NB4 (cell line): ENCODE results near the gene CTNNA3.

Source experiments
- DNase-seq: peaks from one replicate; pipeline ENCODE4 v3.0.0; 2010; ENCODE audit warnings: low read depth
- H3K4me3 ChIP-seq: one replicate; pipeline ENCODE4 v1.5.1; 2011; ENCODE audit warnings: mild to moderate bottlenecking, low read depth, low read length, moderate library complexity
- MYC ChIP-seq: IDR thresholded peaks from 2 replicates; pipeline ENCODE4 v1.6.1; 2011; ENCODE audit warnings: low read depth, low read length
- POLR2A ChIP-seq: IDR thresholded peaks from 2 replicates; pipeline ENCODE4 v1.6.1; 2011; ENCODE audit warnings: mild to moderate bottlenecking; ENCODE audit not compliant: insufficient read length; ENCODE audit errors: extremely low read depth
- TF ChIP-seq, protein P1 (sequence below): IDR thresholded peaks from 2 replicates; pipeline ENCODE4 v1.6.1; 2011; ENCODE audit warnings: low read depth, low read length
- TF ChIP-seq, protein P2 (sequence below): IDR thresholded peaks from one replicate; pipeline ENCODE4 v1.5.1; 2012; ENCODE audit warnings: low read depth, low read length

Gene CTNNA3

DNA sequence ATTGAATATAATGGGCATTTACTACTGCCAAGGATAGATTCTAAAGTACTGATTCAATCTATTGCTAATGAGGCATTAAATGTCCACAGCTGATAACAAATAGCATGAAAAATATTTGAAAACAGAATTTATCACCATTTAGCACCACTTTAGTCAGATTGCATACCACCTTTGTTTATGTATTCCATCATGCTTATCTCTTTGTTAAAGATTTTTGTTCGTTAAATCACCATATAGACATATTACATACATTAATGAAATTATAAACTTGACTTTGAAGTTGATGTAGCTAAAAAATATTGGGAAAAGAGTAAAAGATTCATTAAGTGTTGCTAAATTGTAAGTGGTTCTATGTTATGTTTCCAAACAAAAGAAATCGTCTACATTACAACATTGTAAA is 1022.9 kb downstream of the CTNNA3 start:
- no peak overlapping the region for H3K4me3 ChIP-seq
- no peak for DNase-seq
- TF ChIP-seq, protein P1, sequence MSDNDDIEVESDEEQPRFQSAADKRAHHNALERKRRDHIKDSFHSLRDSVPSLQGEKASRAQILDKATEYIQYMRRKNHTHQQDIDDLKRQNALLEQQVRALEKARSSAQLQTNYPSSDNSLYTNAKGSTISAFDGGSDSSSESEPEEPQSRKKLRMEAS, result no peak
- no peak for TF ChIP-seq MYC
- no peak for TF ChIP-seq POLR2A
- TF ChIP-seq, protein P2, sequence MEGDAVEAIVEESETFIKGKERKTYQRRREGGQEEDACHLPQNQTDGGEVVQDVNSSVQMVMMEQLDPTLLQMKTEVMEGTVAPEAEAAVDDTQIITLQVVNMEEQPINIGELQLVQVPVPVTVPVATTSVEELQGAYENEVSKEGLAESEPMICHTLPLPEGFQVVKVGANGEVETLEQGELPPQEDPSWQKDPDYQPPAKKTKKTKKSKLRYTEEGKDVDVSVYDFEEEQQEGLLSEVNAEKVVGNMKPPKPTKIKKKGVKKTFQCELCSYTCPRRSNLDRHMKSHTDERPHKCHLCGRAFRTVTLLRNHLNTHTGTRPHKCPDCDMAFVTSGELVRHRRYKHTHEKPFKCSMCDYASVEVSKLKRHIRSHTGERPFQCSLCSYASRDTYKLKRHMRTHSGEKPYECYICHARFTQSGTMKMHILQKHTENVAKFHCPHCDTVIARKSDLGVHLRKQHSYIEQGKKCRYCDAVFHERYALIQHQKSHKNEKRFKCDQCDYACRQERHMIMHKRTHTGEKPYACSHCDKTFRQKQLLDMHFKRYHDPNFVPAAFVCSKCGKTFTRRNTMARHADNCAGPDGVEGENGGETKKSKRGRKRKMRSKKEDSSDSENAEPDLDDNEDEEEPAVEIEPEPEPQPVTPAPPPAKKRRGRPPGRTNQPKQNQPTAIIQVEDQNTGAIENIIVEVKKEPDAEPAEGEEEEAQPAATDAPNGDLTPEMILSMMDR, result no peak

DNA sequence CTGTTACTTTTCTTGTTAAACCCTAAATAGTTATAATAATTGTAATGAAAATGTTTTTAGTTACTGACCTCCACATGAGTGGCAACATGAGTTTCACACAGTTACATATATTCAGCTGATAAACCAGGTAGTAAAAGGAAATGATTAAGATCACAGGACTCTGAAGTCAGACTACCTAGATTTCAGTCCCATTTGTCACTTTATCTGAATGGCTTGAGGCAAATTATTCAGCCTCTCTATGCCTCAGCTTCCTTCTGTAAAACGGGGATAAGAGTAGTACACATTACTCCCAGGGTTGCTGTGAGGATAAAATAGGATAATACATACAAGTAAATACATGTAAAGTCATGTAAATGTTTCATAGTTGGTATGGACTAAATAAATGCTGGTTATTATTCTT is 1024.4 kb downstream of the CTNNA3 start:
- H3K4me3 ChIP-seq, result no peak overlapping the region
- no peak for DNase-seq
- no peak for TF ChIP-seq MYC
- TF ChIP-seq, protein P1, result no peak
- TF ChIP-seq POLR2A, result no peak
- TF ChIP-seq, protein P2, result no peak

DNA sequence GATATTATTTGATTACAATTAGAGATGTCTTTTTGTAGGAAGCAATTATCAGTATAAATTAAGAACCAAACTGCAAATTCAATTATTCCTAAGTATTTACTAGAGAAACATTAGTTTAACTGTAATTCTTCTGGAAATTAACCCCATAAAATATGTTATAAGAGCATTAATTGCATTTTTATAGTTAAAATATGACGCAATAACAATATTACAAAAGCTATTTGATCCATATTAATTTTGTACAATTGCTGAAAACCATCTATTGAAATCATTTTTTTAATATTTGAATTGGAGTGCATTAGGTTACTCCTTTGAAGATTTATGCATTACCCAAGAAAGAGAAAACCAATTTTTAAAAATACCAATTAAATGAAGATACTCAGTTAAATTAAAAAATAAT is 1024.9 kb downstream of the CTNNA3 start:
- H3K4me3 ChIP-seq, result no peak overlapping the region
- DNase-seq, result no peak
- TF ChIP-seq, protein P1, result no peak
- TF ChIP-seq, protein P2, result no peak
- no peak for TF ChIP-seq POLR2A
- no peak for TF ChIP-seq MYC

DNA sequence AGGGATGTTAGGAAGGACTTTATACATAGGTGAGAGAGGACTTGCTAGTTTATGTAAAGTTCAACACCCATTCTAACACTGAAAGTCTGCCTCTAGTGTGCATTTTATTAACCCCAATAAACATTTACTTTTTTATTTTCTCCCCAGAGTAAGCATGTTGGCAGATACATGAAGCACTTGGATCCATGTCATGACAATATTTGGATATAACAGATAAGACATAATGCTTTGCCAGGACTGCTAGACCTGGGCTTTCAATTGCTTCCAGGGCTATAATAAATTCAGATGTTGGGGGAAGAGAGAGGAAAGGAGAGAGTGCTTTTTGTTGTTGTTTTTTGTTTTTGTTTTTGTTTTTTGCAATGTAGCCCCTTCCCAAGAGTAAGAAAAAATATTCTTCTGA is 1039.5 kb downstream of the CTNNA3 start:
- TF ChIP-seq MYC (no peak), POLR2A (no peak)
- TF ChIP-seq, protein P1, result no peak
- TF ChIP-seq, protein P2, result no peak
- no peak overlapping the region for H3K4me3 ChIP-seq
- DNase-seq, result no peak

DNA sequence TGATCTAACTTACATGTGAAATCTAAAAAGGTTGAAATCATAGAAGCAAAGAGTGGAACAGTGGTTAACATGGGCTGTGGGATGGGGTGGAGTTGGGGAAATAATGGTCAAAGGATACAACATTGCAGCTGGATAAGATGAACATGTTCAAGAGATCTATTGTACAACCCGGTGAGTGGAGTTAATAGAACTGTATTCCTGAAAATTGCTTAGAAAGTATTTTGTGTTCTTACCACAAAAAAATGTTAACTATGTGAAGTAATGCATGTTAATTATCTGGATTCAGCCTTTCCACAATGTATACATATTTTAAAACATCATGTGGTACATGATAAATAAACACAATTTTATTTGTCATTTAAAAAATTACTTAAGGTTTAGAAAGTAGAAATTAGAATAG is 1041.1 kb downstream of the CTNNA3 start:
- H3K4me3 ChIP-seq, result no peak overlapping the region

More for the DNA sequence above, 1041.1 kb downstream of the CTNNA3 start:
- no peak for DNase-seq
- TF ChIP-seq POLR2A (no peak), MYC (no peak)
- TF ChIP-seq, protein P1, result no peak
- TF ChIP-seq, protein P2, result no peak
